GM19467 (cell line): ENCODE data around the gene SHKBP1.
A peak's percentile ranks its signal among the peaks of the same experiment; 100 is the strongest.
"Not testable (repeated sequence)": the region's sequence is repeated elsewhere in the genome, so short reads cannot be mapped to it uniquely, and the experiment has no call there.

Source experiments
- ATAC-seq: cut with Tn5 transposase; IDR thresholded peaks from one replicate; pipeline ENCODE4 v1.9.1; 2021; ENCODE audit warnings: mild to moderate bottlenecking, moderate library complexity; ENCODE audit not compliant: unreplicated experiment

The SHKBP1 gene

DNA sequence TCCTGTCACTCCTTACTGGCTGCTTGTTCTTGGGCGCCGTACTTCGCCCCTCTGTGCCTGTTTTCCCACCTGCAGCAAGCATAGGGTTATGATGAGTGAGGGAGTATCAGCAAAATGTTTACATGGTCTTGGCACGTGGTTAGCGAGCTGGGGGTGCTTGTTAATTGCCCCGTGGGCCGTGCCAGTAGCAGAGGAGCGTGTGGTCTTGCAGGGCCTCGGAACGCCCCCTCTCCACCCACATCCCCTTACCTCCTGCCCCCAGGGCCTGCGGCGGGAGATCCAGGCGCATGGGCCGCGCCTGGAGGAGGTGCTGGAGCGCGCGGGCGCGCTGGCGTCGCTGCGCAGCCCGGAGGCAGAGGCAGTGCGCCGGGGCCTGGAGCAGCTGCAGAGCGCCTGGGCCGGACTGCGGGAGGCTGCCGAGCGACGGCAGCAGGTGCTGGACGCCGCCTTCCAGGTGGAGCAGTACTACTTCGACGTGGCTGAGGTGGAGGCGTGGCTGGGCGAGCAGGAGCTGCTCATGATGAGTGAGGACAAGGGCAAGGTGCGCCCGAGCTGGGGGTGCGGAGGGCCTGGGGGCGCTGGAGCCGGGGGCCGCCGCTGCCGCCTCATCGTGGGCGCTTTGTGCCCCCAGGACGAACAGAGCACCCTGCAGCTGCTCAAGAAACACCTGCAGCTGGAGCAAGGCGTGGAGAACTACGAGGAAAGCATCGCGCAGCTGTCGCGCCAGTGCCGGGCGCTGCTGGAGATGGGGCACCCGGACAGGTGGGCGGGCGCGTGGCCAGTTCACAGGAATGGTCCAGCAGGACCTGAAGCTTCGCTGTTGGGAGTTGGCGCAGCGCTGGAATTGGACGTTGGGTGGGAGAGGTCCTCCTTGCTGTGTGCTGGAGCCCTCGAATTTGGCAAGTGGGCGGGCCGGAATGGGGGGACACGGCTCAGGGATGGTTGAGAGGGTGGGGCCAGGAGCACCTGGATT, 22.5 kb upstream of the SHKBP1 start:
- ATAC-seq: no peak

DNA sequence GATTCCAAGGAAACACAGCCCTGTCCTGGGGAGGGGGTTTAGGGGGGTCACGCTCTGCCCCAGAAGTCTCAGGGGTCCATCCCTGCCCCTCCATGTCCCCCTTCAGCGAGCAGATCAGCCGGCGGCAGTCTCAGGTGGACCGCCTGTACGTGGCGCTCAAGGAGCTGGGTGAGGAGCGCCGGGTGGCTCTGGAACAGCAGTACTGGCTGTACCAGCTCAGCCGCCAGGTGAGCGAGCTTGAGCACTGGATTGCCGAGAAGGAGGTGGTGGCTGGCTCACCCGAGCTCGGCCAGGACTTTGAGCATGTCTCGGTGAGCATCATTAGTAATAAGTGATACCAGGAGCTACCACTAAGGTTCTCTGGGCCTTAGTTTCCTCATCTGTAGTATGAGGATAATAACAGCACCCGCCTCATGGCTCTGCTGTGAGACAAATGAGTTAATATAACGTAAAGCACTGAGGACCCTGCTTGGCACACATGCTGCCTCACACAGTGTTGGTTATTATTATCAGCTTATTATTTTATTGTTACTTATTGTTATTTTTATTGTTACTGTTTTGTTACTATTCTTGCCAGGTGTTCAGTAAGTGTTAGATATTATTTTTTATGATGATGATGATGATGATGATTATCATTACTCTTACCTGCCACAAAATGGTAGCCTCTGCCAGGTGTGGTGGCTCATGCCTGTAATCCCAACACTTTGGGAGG, 20.5 kb upstream of the SHKBP1 start:
- no peak for ATAC-seq

DNA sequence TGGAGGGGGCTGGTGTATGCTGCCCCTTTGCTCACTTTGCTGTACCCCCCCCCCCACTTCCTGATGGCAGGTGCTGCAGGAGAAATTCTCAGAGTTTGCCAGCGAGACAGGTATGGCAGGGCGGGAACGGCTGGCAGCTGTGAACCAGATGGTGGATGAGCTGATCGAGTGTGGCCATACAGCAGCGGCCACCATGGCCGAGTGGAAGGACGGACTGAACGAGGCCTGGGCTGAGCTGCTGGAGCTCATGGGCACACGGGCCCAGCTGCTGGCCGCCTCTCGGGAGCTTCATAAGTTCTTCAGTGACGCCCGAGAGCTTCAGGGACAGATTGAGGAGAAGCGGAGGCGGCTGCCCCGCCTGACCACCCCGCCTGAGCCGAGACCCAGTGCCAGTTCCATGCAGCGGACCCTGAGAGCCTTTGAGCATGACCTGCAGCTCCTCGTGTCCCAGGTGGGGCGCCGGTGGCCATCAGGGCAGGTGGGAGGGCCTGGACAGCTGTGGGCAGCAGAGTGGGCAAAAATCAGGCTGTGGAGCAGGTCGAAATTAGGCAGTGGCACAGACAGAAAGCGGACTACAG, 19.6 kb upstream of the SHKBP1 start:
- no peak for ATAC-seq

GRCh38 chr19:40559394-40559793, 17.3 kb upstream of the SHKBP1 start:
- ATAC-seq: no peak

DNA sequence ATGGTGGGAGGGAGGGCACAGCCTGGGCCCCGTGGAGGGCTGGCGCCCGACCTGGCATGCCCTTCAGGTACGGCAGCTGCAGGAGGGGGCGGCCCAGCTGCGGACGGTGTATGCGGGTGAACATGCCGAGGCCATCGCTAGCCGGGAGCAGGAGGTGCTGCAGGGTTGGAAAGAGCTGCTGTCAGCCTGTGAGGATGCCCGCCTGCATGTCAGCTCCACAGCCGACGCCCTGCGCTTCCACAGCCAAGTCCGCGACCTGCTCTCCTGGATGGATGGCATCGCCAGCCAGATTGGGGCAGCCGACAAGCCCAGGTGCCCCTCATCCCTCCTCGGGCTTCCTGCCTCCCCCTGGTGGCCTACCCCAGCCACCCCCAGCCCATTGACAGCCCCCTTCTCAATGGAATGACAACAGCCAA, 16.6 kb upstream of the SHKBP1 start:
- no peak for ATAC-seq

DNA sequence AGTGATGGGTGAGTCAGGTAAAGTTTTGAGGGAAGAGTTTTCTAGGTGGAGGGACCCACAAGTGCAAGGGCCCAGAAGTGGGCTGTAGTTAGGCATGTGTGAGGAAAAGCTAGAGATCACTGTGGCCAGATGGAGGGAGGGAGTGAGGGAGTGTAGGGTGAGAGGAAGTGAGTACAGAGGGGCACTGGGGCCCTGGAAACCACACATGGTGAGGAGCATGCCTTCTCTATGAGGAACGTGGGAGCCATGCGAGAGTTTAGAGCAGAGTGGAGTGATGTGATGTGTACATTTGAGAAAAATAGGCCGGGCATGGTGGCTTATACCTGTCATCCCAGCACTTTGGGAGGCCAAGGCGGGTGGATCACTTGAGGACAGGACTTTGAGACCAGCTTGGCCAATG, 14.7 kb upstream of the SHKBP1 start:
- no peak for ATAC-seq

DNA sequence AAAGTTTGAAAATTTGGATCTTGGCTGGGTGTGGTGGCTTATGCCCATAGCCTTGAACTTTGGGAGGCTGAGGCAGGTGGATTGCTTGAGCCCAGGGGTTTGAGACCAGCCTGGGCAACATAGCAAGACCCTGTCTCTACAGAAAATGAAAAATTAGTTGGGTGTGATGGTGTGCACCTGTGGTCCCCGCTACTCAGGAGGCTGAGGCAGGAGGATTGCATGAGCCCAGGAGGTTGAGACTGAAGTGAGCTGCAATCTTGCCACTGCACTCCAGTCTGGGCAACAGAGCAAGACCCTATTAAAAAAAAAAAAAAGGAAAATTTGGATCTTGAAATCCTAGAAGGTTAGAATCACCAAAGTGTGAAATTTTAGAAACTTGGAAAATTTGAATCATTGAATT, 12.1 kb upstream of the SHKBP1 start:
- not testable (repeated sequence) for ATAC-seq

DNA sequence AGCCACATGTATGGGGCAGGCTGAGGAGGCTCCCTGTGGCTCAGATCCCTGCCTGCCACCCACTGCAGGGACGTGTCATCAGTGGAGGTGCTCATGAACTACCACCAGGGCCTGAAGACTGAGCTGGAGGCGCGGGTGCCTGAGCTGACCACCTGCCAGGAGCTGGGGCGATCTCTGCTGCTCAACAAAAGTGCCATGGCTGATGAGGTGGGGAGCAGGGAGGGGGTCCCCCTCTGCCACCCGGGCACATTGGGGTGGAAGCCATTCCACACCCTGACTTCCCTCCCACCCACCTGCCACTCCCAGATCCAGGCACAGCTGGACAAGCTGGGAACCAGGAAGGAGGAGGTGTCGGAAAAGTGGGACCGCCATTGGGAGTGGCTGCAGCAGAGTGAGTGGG, 11.3 kb upstream of the SHKBP1 start:
- no peak for ATAC-seq

GRCh38 chr19:40565910-40566495, 10.7 kb upstream of the SHKBP1 start:
- ATAC-seq: no peak

- no peak for ATAC-seq
Measured at GRCh38 chr19:40567040-40567749, 9.5 kb upstream of the SHKBP1 start.

GRCh38 chr19:40567750-40568494, 8.8 kb upstream of the SHKBP1 start:
- ATAC-seq: no peak

DNA sequence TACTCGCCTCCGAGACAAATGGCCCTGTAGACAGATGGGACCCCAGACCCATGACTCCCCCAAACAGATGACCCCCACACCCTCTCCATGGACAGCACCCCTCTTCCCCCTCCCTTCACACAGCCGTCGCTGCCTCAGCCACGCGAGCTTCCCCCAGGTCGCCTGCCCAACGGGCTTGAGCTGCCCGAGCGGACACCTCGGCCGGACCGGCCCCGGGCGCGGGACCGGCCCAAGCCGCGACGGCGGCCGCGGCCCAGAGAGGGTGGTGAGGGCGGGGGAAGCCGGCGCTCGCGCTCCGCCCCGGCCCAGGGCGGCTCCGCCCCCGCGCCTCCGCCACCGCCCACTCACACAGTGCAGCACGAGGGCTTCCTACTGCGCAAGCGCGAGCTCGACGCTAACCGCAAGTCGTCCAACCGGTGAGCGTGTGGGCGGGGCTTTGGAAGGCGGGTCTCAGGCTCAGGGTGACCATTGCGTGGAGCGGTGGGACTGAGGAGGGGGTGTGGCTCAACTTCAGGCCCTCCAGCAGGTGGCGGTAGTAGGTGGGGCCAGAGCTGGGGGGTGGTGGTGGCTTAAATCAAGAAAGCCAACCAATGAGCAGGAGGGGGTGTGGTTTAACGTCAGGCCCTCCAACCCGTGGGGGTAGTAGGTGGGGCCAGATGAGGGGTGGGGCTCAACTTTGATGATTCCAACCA, 6.2 kb upstream of the SHKBP1 start:
- ATAC-seq: peak; percentile 77

DNA sequence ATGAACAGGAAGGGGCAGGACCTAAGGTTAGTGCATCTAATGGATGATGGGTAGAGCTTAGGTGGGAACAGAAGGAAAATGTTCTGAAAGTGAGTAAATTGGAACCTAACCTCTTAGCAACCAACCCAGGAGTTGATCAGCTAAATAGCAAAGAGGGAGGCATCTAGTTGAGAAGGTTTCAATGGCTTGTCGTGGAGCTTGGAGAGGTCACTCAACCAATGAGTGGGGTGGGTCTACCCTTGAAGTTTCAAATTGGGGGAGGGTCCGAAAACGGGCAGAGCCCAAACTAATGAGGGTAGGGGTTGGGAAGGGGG, 5.7 kb upstream of the SHKBP1 start:
- ATAC-seq: no peak

DNA sequence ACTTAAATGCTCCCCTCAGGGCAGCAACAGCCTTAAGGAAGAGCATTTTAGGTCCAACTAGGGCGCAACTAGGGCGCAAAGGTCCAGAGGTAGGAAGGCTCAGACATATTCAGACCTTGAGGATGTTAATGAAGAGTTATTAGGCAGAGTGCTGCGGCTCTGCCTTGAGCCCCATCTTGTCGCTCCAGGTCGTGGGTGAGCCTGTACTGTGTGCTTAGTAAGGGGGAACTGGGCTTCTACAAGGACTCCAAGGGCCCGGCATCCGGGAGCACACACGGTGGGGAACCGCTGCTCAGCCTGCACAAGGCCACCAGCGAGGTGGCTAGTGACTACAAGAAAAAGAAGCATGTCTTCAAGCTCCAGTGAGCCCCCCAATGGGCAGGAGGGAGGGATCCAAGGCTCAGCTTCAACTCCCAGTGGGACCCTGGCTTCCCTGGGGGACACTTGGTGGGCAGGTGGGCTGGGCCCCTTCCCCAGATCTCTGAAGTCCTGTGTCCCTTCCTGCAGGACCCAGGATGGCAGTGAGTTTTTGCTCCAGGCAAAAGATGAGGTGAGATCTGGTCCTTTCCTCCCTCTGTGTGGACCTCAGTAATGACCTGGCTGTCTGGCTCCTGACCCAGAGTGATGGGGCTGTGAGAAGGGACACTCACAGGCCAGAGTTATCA, 4.7 kb upstream of the SHKBP1 start:
- no peak for ATAC-seq

DNA sequence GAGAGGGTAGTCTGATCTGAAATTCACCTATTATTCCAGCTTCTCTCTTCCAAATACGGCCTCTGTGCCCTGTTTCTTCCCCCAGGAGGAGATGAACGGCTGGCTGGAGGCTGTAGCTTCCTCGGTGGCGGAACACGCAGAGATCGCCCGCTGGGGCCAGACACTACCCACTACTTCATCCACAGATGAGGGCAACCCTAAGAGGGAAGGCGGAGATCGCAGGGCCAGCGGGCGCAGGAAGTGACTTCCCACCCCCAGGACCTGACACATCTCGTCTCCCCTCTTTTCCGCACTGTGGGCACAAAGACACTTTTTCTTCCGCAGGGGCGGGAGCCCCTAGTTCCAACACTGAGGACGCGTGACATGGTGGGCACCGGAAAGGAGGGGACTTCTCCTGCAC, 1.3 kb upstream of the SHKBP1 start:
- ATAC-seq: no peak

DNA sequence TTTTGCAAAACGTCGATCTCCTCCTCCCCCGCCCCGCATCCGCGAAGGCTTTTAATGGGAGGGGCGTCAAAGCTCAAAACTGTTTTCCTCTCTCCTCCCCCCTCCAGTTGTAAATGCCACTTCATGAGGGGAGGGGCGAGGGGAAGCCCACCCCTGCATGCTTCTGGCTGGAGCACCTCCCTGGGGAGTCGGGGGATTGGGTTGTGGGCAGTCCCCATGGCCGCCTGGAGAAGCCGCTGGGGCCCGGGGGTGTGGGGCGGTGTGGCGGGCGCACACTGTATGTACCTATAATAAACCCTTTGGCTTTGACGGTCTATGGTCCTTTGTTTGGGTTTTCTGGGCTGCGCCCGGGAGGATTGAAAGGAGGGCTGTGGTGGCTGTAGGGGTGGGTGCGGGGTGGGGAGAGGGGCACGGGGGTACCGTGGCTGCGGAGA, 505 bp upstream of the SHKBP1 start:
- peak; percentile 9 for ATAC-seq

DNA sequence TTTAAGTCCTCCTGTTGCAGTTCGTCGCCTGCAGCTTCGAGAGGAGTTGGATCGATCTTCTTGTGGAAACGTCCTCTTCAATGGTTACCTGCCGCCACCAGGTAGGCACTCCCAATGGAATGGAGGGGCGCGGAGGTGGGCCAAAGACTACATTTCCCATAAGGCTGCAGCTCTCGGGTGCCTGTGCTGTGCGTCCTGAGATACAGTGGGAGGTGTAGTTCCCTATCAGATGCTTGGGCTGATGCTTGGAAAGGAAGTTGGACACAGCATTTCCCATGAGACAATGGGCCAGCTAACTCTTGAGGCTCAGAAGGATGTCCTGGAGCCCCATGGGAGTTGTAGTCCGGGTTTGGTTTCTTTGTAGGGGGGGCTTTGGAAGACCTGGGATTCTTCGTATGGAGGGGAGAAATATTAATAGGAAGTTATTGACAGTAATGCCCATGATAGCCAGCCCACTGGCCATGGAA, 1.8 kb downstream of the SHKBP1 start:
- no peak for ATAC-seq

DNA sequence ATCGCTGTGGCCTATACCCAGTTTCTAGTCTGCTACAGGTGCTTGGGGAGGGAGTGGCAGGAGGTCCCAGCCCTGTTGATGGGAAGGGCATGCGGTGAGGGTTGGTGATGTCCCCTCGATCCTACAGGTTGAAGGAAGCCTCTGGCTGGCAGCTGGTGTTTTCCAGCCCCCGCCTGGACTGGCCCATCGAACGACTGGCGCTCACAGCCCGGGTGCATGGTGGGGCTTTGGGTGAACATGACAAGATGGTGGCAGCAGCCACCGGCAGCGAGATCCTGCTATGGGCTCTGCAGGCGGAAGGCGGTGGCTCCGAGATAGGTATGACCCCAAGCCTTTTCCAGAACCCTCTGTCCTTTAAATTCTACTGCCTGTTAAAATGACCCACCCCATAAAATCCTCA, 3.9 kb downstream of the SHKBP1 start:
- no peak for ATAC-seq

- no peak for ATAC-seq
Measured at GRCh38 chr19:40581531-40581930, 4.9 kb downstream of the SHKBP1 start.
